H1 (cell line): Measurements from ENCODE around the gene KRT72. TPM values are rescaled to one million over a fixed set of nuclear protein-coding genes. Genes with fewer than 3 reads are reported as not detected.

ENCODE experiments used
- SIRT6 ChIP-seq: IDR thresholded peaks from one replicate; pipeline ENCODE4 v1.7.1; 2012; ENCODE audit warnings: low read length, inconsistent platforms
- USF2 ChIP-seq: IDR thresholded peaks from 2 replicates; pipeline ENCODE4 v1.6.1; 2011; ENCODE audit warnings: low read length, improper control_type of control experiment
- polyA plus RNA-seq, 7 experiments: library from polyadenylated mRNA; depleted of rRNA in 3 of 7; stranded (reverse) in 5 of 7; unstranded in 2 of 7; fragments of >200 nt in 5 of 7; fragments of 200-250 nt in 2 of 7; gene quantifications; 1 replicate in 5 of 7; 2 replicates in 1 of 7; 4 replicates in 1 of 7; pipeline versions ENCODE4 v1.2.1 to v1.2.3, GENCODE V29; 2011 to 2013; ENCODE audit warnings: missing spikeins in 2 of 7, mixed read lengths in 2 of 7
- total RNA-seq: library from RNA; stranded (reverse); fragmentation: NEBNext Ultra II Directional; extraction: Animal tissue kit (Norgen Biotek cat#: 25700); gene quantifications from 2 replicates; pipeline ENCODE4 v1.2.1, GENCODE V29; 2021

Gene KRT72
- total and polyA plus RNA-seq, 2 of the 8 experiments (the other 6 are each of a cell fraction or from before 2014, with no cell fraction given) = not detected

GRCh38 chr12:52615912-52616311, 14.6 kb upstream of the KRT72 start (continued):
- TF ChIP-seq USF2 = no peak
- no peak for TF ChIP-seq SIRT6
- TF ChIP-seq, all 59 proteins: peak for 0
